GM12878 (cell line): ENCODE measurements around the gene ERP44. TPM values are rescaled to one million over a fixed set of nuclear protein-coding genes. Genes with fewer than 3 reads are reported as not detected.

ENCODE experiments used
- ATAC-seq: fragments of 200-7000 bp; cut with Tn5 transposase; 3 replicates; pipeline ENCODE4 v1.9.1; 2020; ENCODE audit warnings: mild to moderate bottlenecking, moderate library complexity
- BruUV-seq: library from RNA; stranded (reverse); fragments of 400-500 nt; replicated peaks from 2 replicates; lab custom pipeline; 2021; lab: Mats Ljungman, UMichigan
- CTCF ChIA-PET: fragments of 300-600 bp; sonication (Branson Sonifier 250); formaldehyde crosslinking; extraction: SDS; loops from one replicate; lab custom pipeline; 2021; ENCODE audit warnings: inconsistent platforms; lab: Yijun Ruan, JAX
- POLR2A ChIA-PET: fragments of 350-600 bp; formaldehyde crosslinking; extraction: SDS; loops from one replicate; lab custom pipeline; 2021; ENCODE audit warnings: inconsistent platforms; lab: Charles Lee
- RAD21 ChIA-PET: fragments of 300-600 bp; sonication (Branson Sonifier 250); formaldehyde crosslinking; loops from one replicate; lab custom pipeline; 2023; ENCODE audit warnings: antibody characterized with exemption; ENCODE audit not compliant: unreplicated experiment; lab: Charles Lee
- SMC1A ChIA-PET: fragments of 300-600 bp; sonication (Branson Sonifier 250); formaldehyde crosslinking; loops from one replicate; lab custom pipeline; 2023; ENCODE audit not compliant: unreplicated experiment, uncharacterized antibody; lab: Charles Lee
- DNase-seq: peaks from one replicate; pipeline ENCODE4 v3.0.0-alpha.2; 2011; ENCODE audit warnings: low read depth, low spot score
- FAIRE-seq: peaks from 3 replicates; lab custom pipeline; 2011; peaks lifted over from hg19 to GRCh38; lab: Jason Lieb, UNC
- H2AFZ ChIP-seq: 2 replicates; pipeline ENCODE4 v1.6.0; 2011; ENCODE audit warnings: low read depth, low read length, control low read depth; ENCODE audit not compliant: control insufficient read depth
- H3K27ac ChIP-seq: 2 replicates; pipeline ENCODE4 v1.5.1; 2011; ENCODE audit warnings: control low read depth; ENCODE audit not compliant: control insufficient read depth, insufficient read depth
- H3K27me3 ChIP-seq, 2 experiments: replicated peaks in 1 of 2; 2 replicates each; pipeline versions ENCODE4 v1.6.0 to v1.6.1; 2011; ENCODE audit warnings: low read length in 1 of 2; ENCODE audit not compliant: control insufficient read depth in 2 of 2, insufficient read depth in 2 of 2
- H3K36me3 ChIP-seq, 2 experiments: 2 replicates each; pipeline ENCODE4 v1.5.1; 2011; ENCODE audit warnings: low read length in 1 of 2; ENCODE audit not compliant: control insufficient read depth in 2 of 2, insufficient read depth in 2 of 2
- H3K4me1 ChIP-seq: 2 replicates; pipeline ENCODE4 v1.6.1; 2011; ENCODE audit warnings: mild to moderate bottlenecking, low read length, moderate library complexity, mixed read lengths; ENCODE audit not compliant: control insufficient read depth, insufficient read depth
- H3K4me2 ChIP-seq: 2 replicates; pipeline ENCODE4 v1.6.0; 2011; ENCODE audit warnings: control low read depth; ENCODE audit not compliant: control insufficient read depth, insufficient read depth
- H3K4me3 ChIP-seq: fragments of 200-600 bp; sonication (generic); 2 replicates; pipeline ENCODE4 v1.5.1; 2016
- H3K79me2 ChIP-seq: 2 replicates; pipeline ENCODE4 v1.6.0; 2011; ENCODE audit warnings: low read length; ENCODE audit not compliant: control insufficient read depth, insufficient read depth
- H3K9ac ChIP-seq: 2 replicates; pipeline ENCODE4 v1.8.0; 2011; ENCODE audit warnings: low read length, control low read depth, mixed read lengths; ENCODE audit not compliant: control insufficient read depth, insufficient read depth
- H3K9me3 ChIP-seq: replicated peaks from 3 replicates; pipeline ENCODE4 v1.5.1; 2011; ENCODE audit warnings: mild to moderate bottlenecking, low read length; ENCODE audit not compliant: control insufficient read depth, insufficient read depth
- H4K20me1 ChIP-seq: 2 replicates; pipeline ENCODE4 v1.6.0; 2011; ENCODE audit not compliant: control insufficient read depth, insufficient read depth
- CBX5 ChIP-seq: sonication (generic); IDR thresholded peaks from 2 replicates; pipeline ENCODE4 v1.6.1; 2016; ENCODE audit warnings: low read depth, moderate library complexity, mild to moderate bottlenecking, inconsistent platforms
- CHD4 ChIP-seq: fragments of 200-600 bp; sonication (generic); IDR thresholded peaks from 2 replicates; pipeline ENCODE4 v1.6.1; 2016; ENCODE audit warnings: mild to moderate bottlenecking
- MTA2 ChIP-seq: fragments of 450-650 bp; IDR thresholded peaks from 2 replicates; pipeline ENCODE4 v1.6.1; 2016; ENCODE audit warnings: low read depth, mild to moderate bottlenecking, moderate library complexity
- SIX5 ChIP-seq: IDR thresholded peaks from 2 replicates; pipeline ENCODE4 v1.6.1; 2011; ENCODE audit warnings: mild to moderate bottlenecking, low read depth, low read length, moderate library complexity; ENCODE audit not compliant: severe bottlenecking
- ZBTB11 ChIP-seq: fragments of 450-650 bp; formaldehyde crosslinking; IDR thresholded peaks from 2 replicates; pipeline ENCODE4 v1.5.0; 2022; ENCODE audit warnings: mild to moderate bottlenecking, missing genetic modification characterization
- ZBTB4 ChIP-seq: fragments of 450-650 bp; formaldehyde crosslinking; IDR thresholded peaks from 2 replicates; pipeline ENCODE4 v1.4.0; 2022; ENCODE audit warnings: mild to moderate bottlenecking, moderate library complexity
- ZSCAN29 ChIP-seq: fragments of 450-650 bp; IDR thresholded peaks from 2 replicates; pipeline ENCODE4 v1.6.1; 2017; ENCODE audit warnings: mild to moderate bottlenecking, moderate library complexity
- ZZZ3 ChIP-seq: IDR thresholded peaks from 2 replicates; pipeline ENCODE4 v1.6.1; 2011; ENCODE audit warnings: low read depth; ENCODE audit not compliant: control insufficient read depth, insufficient read length
- WGBS: methylation state at CpG from one replicate; pipeline ENCODE4 v1.1.6; 2016; ENCODE audit warnings: low lambda C conversion rate; ENCODE audit not compliant: insufficient replicate concordance, insufficient coverage; ENCODE audit errors: missing lambda C conversion rate; 5-methylcytosine and 5-hydroxymethylcytosine counted together
- in situ Hi-C: fragments of 300-500 bp; cut with MboI; formaldehyde crosslinking; loops from 9 replicates; pipeline ENCODE4 v1.14.3; 2018; ENCODE audit warnings: mixed read lengths
- intact Hi-C: fragments of 100-400 bp; cut with micrococcal nuclease; formaldehyde crosslinking; loops from one replicate; pipeline ENCODE4 v1.14.2; 2022; ENCODE audit not compliant: unreplicated experiment
- polyA plus RNA-seq, 11 experiments: library from polyadenylated mRNA; depleted of rRNA in 4 of 11; unstranded in 6 of 11; stranded (reverse) in 5 of 11; fragments of >200 nt; fragmentation: Nextera tagmentation in 4 of 11; fragmentation: Illumina TruSeq in 1 of 11; extraction: Ambion mirVana in 4 of 11; extraction: Trizol in 1 of 11; gene quantifications; 1 replicate in 1 of 11; 2 replicates in 10 of 11; pipeline versions ENCODE4 v1.2.1 to v1.2.3, GENCODE V29; 2011 to 2016; ENCODE audit warnings: inconsistent platforms in 2 of 11, missing spikeins in 2 of 11, low read depth in 1 of 11
- total RNA-seq, 4 experiments: library from RNA; depleted of rRNA in 3 of 4; stranded (reverse); fragments of >200 nt in 3 of 4; fragmentation: Illumina TruSeq in 1 of 4; extraction: Trizol in 1 of 4; gene quantifications; 2 replicates each; pipeline versions ENCODE4 v1.2.1 to v1.2.3, GENCODE V29; 2013 to 2021

Gene ERP44
- total and polyA plus RNA-seq, 10 of the 15 experiments (the other 5 are each of a cell fraction or from before 2014, with no cell fraction given), result 11.5 to 52.4 (median 20.2) TPM

- no peak overlapping the region for H2AFZ ChIP-seq
- peaks cover 0 to 10% of the 10 kb centered on the region in 2 experiments; a peak in 1 of 4 replicates for H3K36me3 ChIP-seq
- ATAC-seq, result no peak
- H3K4me1 ChIP-seq, result no peaks in the 10 kb centered on the region
- in situ Hi-C loops (no loop called here), intact Hi-C loops (no loop called here)
- no peak overlapping the region for H3K27ac ChIP-seq
- 98% methylated on average over 2 of the region's 2 CpGs for WGBS
- no peak for TF ChIP-seq SIX5
- no peak for TF ChIP-seq CBX5
- no peak for TF ChIP-seq ZZZ3
- no peak for TF ChIP-seq ZBTB4
- TF ChIP-seq CHD4, result no peak
- no peak for TF ChIP-seq ZBTB11 (CRISPR knock-in tag)
- TF ChIP-seq MTA2, result no peak
- no peak for TF ChIP-seq ZSCAN29
- H3K79me2 ChIP-seq, result no peaks in the 10 kb centered on the region
- no peaks in the 10 kb centered on the region for H4K20me1 ChIP-seq
- ChIA-PET RAD21 (no interaction called here), CTCF (no interaction called here), SMC1A (no interaction called here), POLR2A (no interaction called here)
- no peak overlapping the region for H3K9ac ChIP-seq
- no peak for DNase-seq
- H3K27me3 ChIP-seq, result no peaks in the 10 kb centered on the region
- no peaks in the 10 kb centered on the region for H3K9me3 ChIP-seq
- H3K4me2 ChIP-seq, result no peak overlapping the region
- FAIRE-seq, result no peak
- no TSS peak for BruUV-seq
- H3K4me3 ChIP-seq, result no peak overlapping the region
Observed at GRCh38 chr9:99966001-99966400, 132.8 kb downstream of the ERP44 start.
